ENCODE data around the gene ARID1B. TPM values are rescaled to one million over a fixed set of nuclear protein-coding genes. Genes with fewer than 3 reads are reported as not detected.

ARID1B gene
- total RNA-seq, 1 experiment from 2014 or later, result 86.3 TPM

- no peaks in the 10 kb centered on the region for H3K27me3 ChIP-seq (replicated peaks; ENCODE audit: insufficient read depth, low read depth, low read length, poor library complexity)
- TF ChIP-seq CTCF (conservative IDR thresholded peaks at IDR 0.05; ENCODE audit: low read depth, low read length) (no peak), EZH2 (IDR thresholded peaks at IDR 0.05; ENCODE audit: borderline replicate concordance, low read depth, low read length, poor library complexity, severe bottlenecking) (no peak)
- no TSS peak for BruUV-seq (replicated peaks)
- POLR2A ChIA-PET (ENCODE audit: low non-redundant PET), result no interaction called here
- H3K36me3 ChIP-seq (ENCODE audit: insufficient read depth, low read length, poor library complexity, severe bottlenecking), result no peaks in the 10 kb centered on the region
- H3K4me1 ChIP-seq (ENCODE audit: insufficient read depth, low read length, poor library complexity, severe bottlenecking), result peaks cover 13% of the 10 kb centered on the region
- H3K4me3 ChIP-seq (ENCODE audit: low read depth, low read length, poor library complexity, severe bottlenecking), result no peak overlapping the region
- H3K27ac ChIP-seq (ENCODE audit: low read depth, low read length, poor library complexity, severe bottlenecking), result no peak overlapping the region
- H3K9me3 ChIP-seq (ENCODE audit: low read depth, low read length, poor library complexity, severe bottlenecking), result no peaks in the 10 kb centered on the region
- no peak for DNase-seq (ENCODE audit: low spot score)
- intact Hi-C loops (cut with micrococcal nuclease; ENCODE audit: unreplicated experiment), result no loop called here
- CTCF ChIA-PET, result no interaction called here
These were observed 43.1 kb downstream of the ARID1B start for GRCh38 chr6:156820089-156820798.

- no TSS peak for BruUV-seq (replicated peaks)
- DNase-seq (ENCODE audit: low spot score), result no peak
- Histone ChIP-seq H3K36me3 (ENCODE audit: insufficient read depth, low read length, poor library complexity, severe bottlenecking) (no peaks in the 10 kb centered on the region), H3K4me1 (ENCODE audit: insufficient read depth, low read length, poor library complexity, severe bottlenecking) (peaks cover 23% of the 10 kb centered on the region), H3K4me3 (ENCODE audit: low read depth, low read length, poor library complexity, severe bottlenecking) (no peak overlapping the region), H3K27me3 (replicated peaks; ENCODE audit: insufficient read depth, low read depth, low read length, poor library complexity) (no peaks in the 10 kb centered on the region), H3K9me3 (ENCODE audit: low read depth, low read length, poor library complexity, severe bottlenecking) (no peaks in the 10 kb centered on the region), H3K27ac (ENCODE audit: low read depth, low read length, poor library complexity, severe bottlenecking) (no peak overlapping the region)
- CTCF ChIA-PET, result no interaction called here
- intact Hi-C loops (cut with micrococcal nuclease; ENCODE audit: unreplicated experiment), result no loop called here
- no peak for TF ChIP-seq CTCF (conservative IDR thresholded peaks at IDR 0.05; ENCODE audit: low read depth, low read length)
- TF ChIP-seq EZH2 (IDR thresholded peaks at IDR 0.05; ENCODE audit: borderline replicate concordance, low read depth, low read length, poor library complexity, severe bottlenecking), result no peak
- POLR2A ChIA-PET (ENCODE audit: low non-redundant PET), result no interaction called here
These were observed 44.5 kb downstream of the ARID1B start for GRCh38 chr6:156821707-156822106.

- H3K4me1 ChIP-seq (ENCODE audit: insufficient read depth, low read length, poor library complexity, severe bottlenecking), result peaks cover 24% of the 10 kb centered on the region
- no peaks in the 10 kb centered on the region for H3K27me3 ChIP-seq (replicated peaks; ENCODE audit: insufficient read depth, low read depth, low read length, poor library complexity)
- intact Hi-C loops (cut with micrococcal nuclease; ENCODE audit: unreplicated experiment), result no loop called here
- no TSS peak for BruUV-seq (replicated peaks)
- no peak overlapping the region for H3K27ac ChIP-seq (ENCODE audit: low read depth, low read length, poor library complexity, severe bottlenecking)
- POLR2A ChIA-PET (ENCODE audit: low non-redundant PET), result no interaction called here
- CTCF ChIA-PET, result no interaction called here
- DNase-seq (ENCODE audit: low spot score), result no peak
- no peak overlapping the region for H3K4me3 ChIP-seq (ENCODE audit: low read depth, low read length, poor library complexity, severe bottlenecking)
- H3K9me3 ChIP-seq (ENCODE audit: low read depth, low read length, poor library complexity, severe bottlenecking), result no peaks in the 10 kb centered on the region
- TF ChIP-seq CTCF (conservative IDR thresholded peaks at IDR 0.05; ENCODE audit: low read depth, low read length), result no peak
- TF ChIP-seq EZH2 (IDR thresholded peaks at IDR 0.05; ENCODE audit: borderline replicate concordance, low read depth, low read length, poor library complexity, severe bottlenecking), result no peak
- H3K36me3 ChIP-seq (ENCODE audit: insufficient read depth, low read length, poor library complexity, severe bottlenecking), result no peaks in the 10 kb centered on the region
These were observed 45.6 kb downstream of the ARID1B start for GRCh38 chr6:156822747-156823206.
